RWPE1 (cell line): ENCODE measurements around the gene PCMTD2.

Experiments used
- CTCF ChIA-PET: fragments of 350-600 bp; sonication (Branson Sonifier 250); formaldehyde crosslinking; extraction: SDS; loops from one replicate; lab custom pipeline; 2021; lab: Yijun Ruan, JAX
- POLR2A ChIA-PET: fragments of 400-600 bp; formaldehyde crosslinking; extraction: SDS; loops from one replicate; lab custom pipeline; 2020; ENCODE audit warnings: antibody characterized with exemption; ENCODE audit not compliant: low non-redundant PET; lab: Yijun Ruan, JAX
- DNase-seq: peaks from one replicate; pipeline ENCODE4 v3.0.0; 2012; ENCODE audit warnings: low spot score
- H3K27ac ChIP-seq: fragments of 450-650 bp; 2 replicates; pipeline ENCODE4 v1.5.1; 2017
- CTCF ChIP-seq: fragments of 450-650 bp; conservative IDR thresholded peaks from 2 replicates; pipeline ENCODE4 v1.5.1; 2017; ENCODE audit warnings: low read depth, mild to moderate bottlenecking

PCMTD2 gene

GRCh38 chr20:64245746-64246595 lies 9.6 kb upstream of the PCMTD2 start:
- ChIA-PET POLR2A (no interaction called here), CTCF (no interaction called here)
- DNase-seq, result no peak
- H3K27ac ChIP-seq, result no peak overlapping the region
- TF ChIP-seq CTCF, result no peak

DNA sequence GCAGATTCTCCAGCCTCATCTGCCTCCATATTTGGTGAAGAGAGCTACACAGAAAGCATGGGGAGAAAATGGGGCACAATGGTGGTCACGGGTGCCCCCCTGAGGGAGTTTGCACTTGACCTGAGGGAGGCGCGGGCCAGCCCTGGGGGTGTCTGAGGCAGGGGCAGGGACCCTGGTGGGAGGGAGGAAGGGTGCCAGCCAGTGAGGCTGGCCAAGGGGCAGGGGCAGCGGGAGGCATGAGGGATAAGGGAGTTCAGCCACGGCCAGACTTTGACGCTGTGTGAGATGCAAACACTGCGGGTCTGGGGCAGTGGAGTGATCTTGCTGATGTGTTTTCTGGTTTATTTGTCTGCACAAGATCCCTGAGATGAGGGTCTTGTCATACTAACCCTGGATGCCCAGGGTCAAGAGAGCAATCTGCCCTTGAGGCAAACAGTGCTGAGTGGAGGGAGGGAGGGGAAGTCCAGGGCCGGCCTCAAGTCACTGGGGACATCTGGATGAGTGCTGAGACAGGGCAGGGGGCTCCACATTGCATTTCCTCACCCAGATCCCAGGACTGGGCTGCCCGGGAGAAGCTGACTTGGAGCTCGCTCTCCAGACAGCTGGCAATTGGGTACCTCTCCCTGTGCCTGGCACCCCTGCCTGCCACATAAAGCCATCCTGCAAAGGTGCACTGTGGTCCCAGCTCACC lies 8.8 kb upstream of the PCMTD2 start:
- CTCF ChIA-PET, result no interaction called here
- POLR2A ChIA-PET, result no interaction called here
- no peak overlapping the region for H3K27ac ChIP-seq
- TF ChIP-seq CTCF, result no peak
- no peak for DNase-seq

GRCh38 chr20:64247307-64247618 lies 8.3 kb upstream of the PCMTD2 start:
- TF ChIP-seq CTCF, result no peak
- no peak overlapping the region for H3K27ac ChIP-seq
- ChIA-PET POLR2A (no interaction called here), CTCF (no interaction called here)
- no peak for DNase-seq

GRCh38 chr20:64247970-64248841 lies 7.3 kb upstream of the PCMTD2 start:
- TF ChIP-seq CTCF, result no peak
- CTCF ChIA-PET, result interaction anchor here (0.9 to 1.0 kb wide), 2 partner anchors 10 to 20 kb away, joined by 3 to 7 read pairs; no protein-coding TSS in a partner anchor
- H3K27ac ChIP-seq, result no peak overlapping the region
- DNase-seq, result no peak
- POLR2A ChIA-PET, result no interaction called here

- TF ChIP-seq CTCF, result no peak
- CTCF ChIA-PET, result no interaction called here
- no peak for DNase-seq
- POLR2A ChIA-PET, result no interaction called here
- no peak overlapping the region for H3K27ac ChIP-seq
Observed at GRCh38 chr20:64250027-64250426, 5.5 kb upstream of the PCMTD2 start.

- CTCF ChIA-PET, result no interaction called here
- no peak for TF ChIP-seq CTCF
- DNase-seq, result no peak
- POLR2A ChIA-PET, result no interaction called here
- H3K27ac ChIP-seq, result no peak overlapping the region
Observed at GRCh38 chr20:64253000-64253383, 2.6 kb upstream of the PCMTD2 start.
